Right forelimb (tissue), 1 donor: ENCODE measurements around the gene DCAF16.
A peak's percentile ranks its signal among the peaks of the same experiment; 100 is the strongest.

Experiments
- DNase-seq: peaks from one replicate; pipeline ENCODE4 v3.0.0-alpha.2; 2018

DCAF16 gene

GRCh38 chr4:17781300-17782287 is 29.0 kb downstream of the DCAF16 start, which contains the start of gene FAM184B:
Gene FAM184B, minus strand, starts transcription at chr4:17781621. Its CDS starts 322 bp downstream, at chr4:17781299.
- DNase-seq, result peak; percentile 59

DNA sequence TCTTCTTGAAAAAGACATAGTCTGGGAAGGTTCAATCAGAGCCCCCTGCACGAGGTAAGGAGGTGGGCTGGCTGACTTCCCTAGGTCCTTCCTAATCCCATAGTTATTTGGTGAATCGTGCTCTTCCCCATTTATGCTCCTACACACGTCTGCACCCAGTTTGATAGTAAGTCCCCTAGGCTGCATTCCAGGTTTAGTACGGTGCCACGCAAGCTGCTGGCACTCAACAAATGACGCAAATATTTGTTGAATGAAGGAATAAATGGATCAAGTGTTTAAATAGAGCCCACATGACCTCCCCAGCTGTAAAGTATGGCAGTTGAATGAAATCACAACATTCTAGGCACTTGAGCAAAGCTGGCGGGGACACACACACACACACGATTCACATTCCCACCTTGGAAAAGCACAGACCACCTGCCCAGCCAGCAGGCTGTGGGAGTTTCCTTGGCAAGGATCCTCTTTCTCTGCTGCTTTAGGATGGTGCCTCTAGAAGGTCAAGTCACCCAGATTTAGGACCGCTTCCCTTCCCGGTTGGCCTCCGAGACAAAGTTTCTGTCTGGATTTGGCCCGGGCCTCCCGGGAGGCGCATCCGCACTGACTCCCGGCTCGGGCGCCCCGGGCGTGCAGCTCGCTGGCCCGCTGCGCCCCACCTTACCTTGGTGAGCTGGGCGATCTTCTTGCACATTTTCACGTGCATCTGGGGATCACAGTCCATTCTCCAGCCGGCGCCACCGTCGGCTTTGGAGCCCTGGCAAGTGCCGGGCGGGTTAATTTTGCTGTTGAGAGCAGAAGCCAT is 29.9 kb downstream of the DCAF16 start:
- DNase-seq, result no peak

DNA sequence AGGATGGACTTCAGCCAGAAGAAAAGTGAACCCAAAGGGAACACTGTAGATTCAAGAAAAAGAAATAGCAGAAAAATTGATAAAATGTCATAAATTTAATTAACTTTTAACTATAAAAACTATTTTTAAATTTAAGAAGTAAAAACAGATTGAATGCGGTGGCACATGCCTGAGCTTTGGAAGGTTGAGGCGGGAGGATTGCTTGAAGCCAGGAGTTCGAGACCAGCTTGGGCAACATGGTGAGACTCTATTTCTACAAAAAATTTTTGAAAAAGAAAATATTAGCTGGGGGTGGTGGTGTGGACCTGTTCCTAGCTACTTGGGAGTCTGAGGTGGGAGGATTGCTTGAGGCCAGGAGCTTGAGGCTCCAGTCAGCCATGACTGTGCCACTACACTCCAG is 32.1 kb downstream of the DCAF16 start:
- DNase-seq, result no peak

GRCh38 chr4:17773135-17773698 is 37.3 kb downstream of the DCAF16 start:
- no peak for DNase-seq

DNA sequence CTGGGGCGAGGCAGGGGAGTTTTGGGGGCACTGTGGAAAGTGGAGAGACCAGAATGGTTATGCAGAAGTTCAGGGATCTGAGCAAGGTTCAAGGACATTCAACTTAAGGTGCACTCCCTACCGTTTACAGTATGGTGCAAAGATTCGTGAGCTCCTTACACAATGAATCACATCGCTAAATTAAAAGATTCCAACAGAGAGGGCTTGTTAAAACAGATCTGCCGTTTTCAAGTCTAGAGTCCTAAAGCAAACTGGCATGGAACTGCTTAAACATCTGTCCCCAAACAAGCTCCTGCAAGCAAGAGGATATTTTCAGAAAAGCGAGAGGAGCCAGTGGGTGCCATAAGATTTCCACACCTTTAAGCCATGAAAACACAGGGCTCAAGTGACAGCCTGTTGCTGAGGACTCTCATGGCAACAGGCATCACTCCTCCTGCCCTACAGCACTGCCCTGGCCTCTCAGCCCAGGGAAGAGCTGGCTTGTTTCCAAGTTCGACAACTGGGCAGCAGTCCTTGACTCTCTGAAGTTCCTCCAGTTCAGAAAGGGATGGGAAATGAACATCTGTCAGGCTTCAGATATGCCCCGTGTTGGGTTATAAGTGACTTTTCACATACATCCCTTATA is 39.2 kb downstream of the DCAF16 start:
- DNase-seq, result no peak

GRCh38 chr4:17770845-17771244 is 39.7 kb downstream of the DCAF16 start:
- no peak for DNase-seq

- no peak for DNase-seq
These were observed 41.0 kb downstream of the DCAF16 start for GRCh38 chr4:17769406-17770174.

GRCh38 chr4:17766826-17767458 is 43.6 kb downstream of the DCAF16 start:
- no peak for DNase-seq

GRCh38 chr4:17765514-17766286 is 44.9 kb downstream of the DCAF16 start:
- no peak for DNase-seq

DNA sequence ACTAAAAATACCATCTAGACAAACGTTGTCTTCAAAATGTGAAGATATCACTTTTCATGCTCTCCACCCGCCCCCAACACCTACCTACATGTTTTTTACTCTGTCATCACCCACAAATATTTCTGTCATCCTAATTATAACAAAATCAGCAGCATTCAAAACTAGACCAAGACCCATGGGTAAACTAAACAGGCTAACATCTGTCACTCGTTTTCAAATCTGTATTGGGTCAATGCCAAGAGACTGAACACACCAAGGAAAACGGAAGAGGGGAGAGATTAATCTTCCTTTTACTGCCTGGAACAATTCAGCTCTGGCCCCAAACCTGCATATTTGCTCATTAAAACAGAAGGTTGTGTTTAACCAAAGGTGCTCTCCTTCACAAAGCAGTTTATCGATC is 46.6 kb downstream of the DCAF16 start:
- DNase-seq, result no peak

- no peak for DNase-seq
These were observed 47.1 kb downstream of the DCAF16 start for GRCh38 chr4:17763416-17763815.

DNA sequence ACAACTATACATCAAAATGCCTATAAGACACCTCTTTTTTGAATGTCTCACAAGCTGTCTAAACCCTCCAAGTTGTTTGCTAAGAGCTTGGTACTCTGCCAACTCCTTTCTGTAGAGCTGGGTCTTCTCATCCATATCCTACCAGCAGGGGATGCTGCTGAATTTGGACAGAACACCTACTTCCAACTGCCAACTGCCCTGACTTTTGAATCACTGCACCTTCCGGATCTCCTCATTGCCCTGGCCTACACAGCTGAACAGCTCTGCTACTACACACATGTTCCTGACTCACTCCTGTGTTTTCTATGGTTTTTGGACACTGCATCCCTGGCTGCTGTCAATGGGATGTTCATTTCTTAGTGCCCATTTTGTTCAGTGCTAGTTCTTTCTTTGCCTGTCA is 47.8 kb downstream of the DCAF16 start:
- no peak for DNase-seq

- DNase-seq, result no peak
These were observed 49.5 kb downstream of the DCAF16 start for GRCh38 chr4:17761062-17761461.

- no peak for DNase-seq
These were observed 49.9 kb downstream of the DCAF16 start for GRCh38 chr4:17760626-17761025.

- no peak for DNase-seq
These were observed 52.1 kb downstream of the DCAF16 start for GRCh38 chr4:17758485-17758884.

GRCh38 chr4:17757621-17758020 is 52.9 kb downstream of the DCAF16 start:
- no peak for DNase-seq

DNA sequence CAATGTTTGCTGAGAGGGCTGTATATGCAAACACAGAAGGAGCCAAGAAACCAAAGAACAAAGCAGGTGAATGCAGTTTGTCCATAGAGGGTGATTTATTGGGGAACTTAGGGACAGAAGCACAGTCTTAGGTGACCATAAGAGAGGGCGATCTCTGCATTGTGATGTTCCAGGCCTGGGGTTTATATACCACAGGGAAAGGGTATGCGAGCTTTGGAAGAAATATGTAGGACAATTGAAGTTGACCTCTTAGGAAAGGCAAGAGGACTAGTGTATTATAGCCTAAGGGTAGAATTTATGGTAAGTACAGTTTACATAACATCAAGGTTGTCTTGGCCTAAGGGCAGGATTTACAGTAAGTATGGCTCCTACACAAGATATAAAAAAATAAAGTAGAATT is 56.9 kb downstream of the DCAF16 start:
- no peak for DNase-seq
